H1 (cell line): ENCODE data around the gene CROCC. TPM values are rescaled to one million over a fixed set of nuclear protein-coding genes. Genes with fewer than 3 reads are reported as not detected.

Source experiments
- CTCF ChIA-PET: fragments of 300-600 bp; sonication (Branson Sonifier 250); formaldehyde crosslinking; loops from one replicate; lab custom pipeline; 2021; ENCODE audit not compliant: partially characterized antibody; lab: Charles Lee
- POLR2A ChIA-PET: fragments of 300-600 bp; sonication (Branson Sonifier 250); formaldehyde crosslinking; loops from one replicate; lab custom pipeline; 2021; ENCODE audit warnings: inconsistent platforms; ENCODE audit not compliant: partially characterized antibody; lab: Charles Lee
- DNase-seq, 2 experiments: peaks; one replicate each; pipeline versions ENCODE4 v3.0.0 to v3.0.0-alpha.2; 2010 to 2022; ENCODE audit warnings: low spot score in 2 of 2, low read depth in 1 of 2, mixed read lengths in 1 of 2
- FAIRE-seq: peaks from 2 replicates; lab custom pipeline; 2011; peaks lifted over from hg19 to GRCh38; lab: Jason Lieb, UNC
- H2AFZ ChIP-seq: 2 replicates; pipeline ENCODE4 v1.8.1; 2012; ENCODE audit warnings: low read length, inconsistent platforms
- H2AK5ac ChIP-seq: 2 replicates; pipeline ENCODE4 v1.6.1; 2013; ENCODE audit warnings: low read depth, low read length
- H2BK120ac ChIP-seq: replicated peaks from 2 replicates; pipeline ENCODE3; 2013; ENCODE audit warnings: low read depth, low read length, inconsistent platforms
- H2BK12ac ChIP-seq: 2 replicates; pipeline ENCODE4 v1.6.1; 2013; ENCODE audit warnings: low read depth, low read length
- H2BK15ac ChIP-seq: 2 replicates; pipeline ENCODE4 v1.6.1; 2013; ENCODE audit warnings: low read length
- H2BK20ac ChIP-seq: 2 replicates; pipeline ENCODE4 v1.6.1; 2013; ENCODE audit warnings: low read length
- H2BK5ac ChIP-seq: 2 replicates; pipeline ENCODE4 v1.6.1; 2013; ENCODE audit warnings: low read depth, low read length
- H3K14ac ChIP-seq: 2 replicates; pipeline ENCODE4 v1.6.1; 2013; ENCODE audit warnings: inconsistent platforms; ENCODE audit not compliant: insufficient read length
- H3K18ac ChIP-seq: 2 replicates; pipeline ENCODE4 v1.6.1; 2013; ENCODE audit warnings: low read length; ENCODE audit errors: extremely low read depth
- H3K23ac ChIP-seq: 2 replicates; pipeline ENCODE4 v1.6.1; 2013; ENCODE audit warnings: inconsistent platforms; ENCODE audit not compliant: insufficient read length
- H3K23me2 ChIP-seq: 2 replicates; pipeline ENCODE4 v1.6.1; 2013; ENCODE audit warnings: low read depth, low read length
- H3K27ac ChIP-seq: 2 replicates; pipeline ENCODE4 v1.6.1; 2011; ENCODE audit warnings: low read depth, low read length, inconsistent platforms
- H3K27me3 ChIP-seq, 4 experiments: replicated peaks in 1 of 4; 1 replicate in 1 of 4; 2 replicates in 3 of 4; pipeline versions ENCODE4 v1.6.1 to v1.8.1; 2011 to 2013; ENCODE audit warnings: low read length in 3 of 4, mild to moderate bottlenecking in 3 of 4, inconsistent platforms in 2 of 4, mixed read lengths in 2 of 4, moderate library complexity in 1 of 4; ENCODE audit not compliant: control insufficient read depth in 3 of 4, insufficient read depth in 3 of 4; ENCODE audit errors: extremely low read depth in 1 of 4
- H3K36me3 ChIP-seq, 4 experiments: 2 replicates each; pipeline versions ENCODE4 v1.6.1 to v1.8.1; 2011 to 2013; ENCODE audit warnings: mild to moderate bottlenecking in 4 of 4, low read length in 3 of 4, moderate library complexity in 2 of 4, control low read depth in 1 of 4, inconsistent platforms in 1 of 4; ENCODE audit not compliant: insufficient read depth in 4 of 4, control insufficient read depth in 2 of 4
- H3K4ac ChIP-seq: replicated peaks from 2 replicates; pipeline ENCODE3; 2013; ENCODE audit warnings: low read length, low read depth, mixed read lengths, inconsistent platforms; ENCODE audit not compliant: insufficient read length
- H3K4me1 ChIP-seq, 4 experiments: replicated peaks in 1 of 4; 1 replicate in 1 of 4; 2 replicates in 3 of 4; pipeline versions ENCODE4 v1.6.1 to v1.8.1; 2011 to 2013; ENCODE audit warnings: low read length in 3 of 4, inconsistent platforms in 2 of 4, mixed read lengths in 1 of 4; ENCODE audit not compliant: insufficient read depth in 4 of 4, control insufficient read depth in 3 of 4
- H3K4me2 ChIP-seq, 2 experiments: 2 replicates each; pipeline versions ENCODE4 v1.6.1 to v1.8.1; 2011 to 2013; ENCODE audit warnings: low read depth in 2 of 2, low read length in 2 of 2, control low read depth in 1 of 2, inconsistent platforms in 1 of 2, mild to moderate bottlenecking in 1 of 2; ENCODE audit not compliant: insufficient read depth in 1 of 2
- H3K4me3 ChIP-seq, 4 experiments: fragments of 200-600, 300-600 bp in 1 of 4; sonication (generic), shearing (Covaris generic), sonication (Bioruptor Twin) in 1 of 4; 2 replicates each; pipeline versions ENCODE4 v1.5.1 to v1.8.1; 2011 to 2016; ENCODE audit warnings: low read length in 4 of 4, low read depth in 3 of 4, control low read depth in 2 of 4, inconsistent platforms in 2 of 4, mild to moderate bottlenecking in 2 of 4, mixed read lengths in 1 of 4, moderate library complexity in 1 of 4; ENCODE audit not compliant: insufficient read depth in 2 of 4; ENCODE audit errors: extremely low read depth in 1 of 4
- H3K56ac ChIP-seq: replicated peaks from 2 replicates; pipeline ENCODE3; 2013; ENCODE audit warnings: low read depth, mild to moderate bottlenecking, mixed read lengths, low read length, inconsistent platforms; ENCODE audit not compliant: insufficient read length
- H3K79me1 ChIP-seq: 2 replicates; pipeline ENCODE4 v1.6.1; 2013; ENCODE audit warnings: low read depth, low read length, control low read depth
- H3K79me2 ChIP-seq, 2 experiments: 2 replicates each; pipeline versions ENCODE4 v1.6.1 to v1.8.1; 2012 to 2013; ENCODE audit warnings: low read length in 2 of 2, mild to moderate bottlenecking in 2 of 2, inconsistent platforms in 1 of 2; ENCODE audit not compliant: insufficient read depth in 2 of 2, control insufficient read depth in 1 of 2
- H3K9ac ChIP-seq, 4 experiments: replicated peaks in 1 of 4; 1 replicate in 1 of 4; 2 replicates in 3 of 4; pipeline versions ENCODE4 v1.6.1 to v1.8.1; 2011 to 2013; ENCODE audit warnings: low read depth in 3 of 4, low read length in 3 of 4, control low read depth in 2 of 4, mild to moderate bottlenecking in 2 of 4, moderate library complexity in 2 of 4, inconsistent platforms in 1 of 4; ENCODE audit errors: extremely low read depth in 1 of 4
- H3K9me3 ChIP-seq, 2 experiments: 2 replicates each; pipeline versions ENCODE4 v1.6.1 to v1.8.1; 2012 to 2013; ENCODE audit warnings: mild to moderate bottlenecking in 2 of 2, moderate library complexity in 2 of 2, control low read depth in 1 of 2, inconsistent platforms in 1 of 2, low read depth in 1 of 2, low read length in 1 of 2, mixed read lengths in 1 of 2; ENCODE audit not compliant: insufficient read depth in 2 of 2
- H4K20me1 ChIP-seq, 2 experiments: replicated peaks in 1 of 2; 2 replicates each; pipeline versions ENCODE3 to v1.8.1; 2011 to 2013; ENCODE audit warnings: inconsistent platforms in 2 of 2, low read length in 2 of 2, mild to moderate bottlenecking in 1 of 2; ENCODE audit not compliant: insufficient read depth in 2 of 2, control insufficient read depth in 1 of 2
- H4K5ac ChIP-seq: 2 replicates; pipeline ENCODE4 v1.6.1; 2013; ENCODE audit warnings: low read length, low read depth, mixed read lengths, inconsistent platforms; ENCODE audit not compliant: insufficient read length
- H4K8ac ChIP-seq: 2 replicates; pipeline ENCODE4 v1.8.0; 2013; ENCODE audit warnings: mild to moderate bottlenecking, moderate library complexity, low read length, inconsistent platforms; ENCODE audit not compliant: insufficient read depth; ENCODE audit errors: extremely low read depth
- H4K91ac ChIP-seq: replicated peaks from 2 replicates; pipeline ENCODE3; 2013; ENCODE audit warnings: low read length, mixed read lengths, inconsistent platforms; ENCODE audit not compliant: insufficient read length
- SP2 ChIP-seq: IDR thresholded peaks from 2 replicates; pipeline ENCODE4 v1.6.1; 2012; ENCODE audit warnings: mild to moderate bottlenecking, low read length, inconsistent platforms
- TAF7 ChIP-seq: optimal IDR thresholded peaks from 2 replicates; pipeline ENCODE3; 2011; ENCODE audit warnings: low read depth, mild to moderate bottlenecking, inconsistent platforms, low read length, moderate library complexity, borderline replicate concordance
- WGBS, 2 experiments: shearing (Covaris generic) in 1 of 2; methylation state at CpG; one replicate each; pipeline versions ENCODE4 v1.1.6 to v1.1.7; 2013 to 2015; ENCODE audit warnings: low lambda C conversion rate in 2 of 2, mixed read lengths in 2 of 2, inconsistent platforms in 1 of 2, low coverage in 1 of 2, missing lambda C conversion rate in 1 of 2; ENCODE audit not compliant: insufficient replicate concordance in 2 of 2, insufficient coverage in 1 of 2, insufficient read length in 1 of 2; ENCODE audit errors: extremely low coverage in 1 of 2, missing lambda C conversion rate in 1 of 2; 5-methylcytosine and 5-hydroxymethylcytosine counted together
- polyA plus RNA-seq, 7 experiments: library from polyadenylated mRNA; depleted of rRNA in 3 of 7; stranded (reverse) in 5 of 7; unstranded in 2 of 7; fragments of >200 nt in 5 of 7; fragments of 200-250 nt in 2 of 7; gene quantifications; 1 replicate in 5 of 7; 2 replicates in 1 of 7; 4 replicates in 1 of 7; pipeline versions ENCODE4 v1.2.1 to v1.2.3, GENCODE V29; 2011 to 2013; ENCODE audit warnings: missing spikeins in 2 of 7, mixed read lengths in 2 of 7
- total RNA-seq: library from RNA; stranded (reverse); fragmentation: NEBNext Ultra II Directional; extraction: Animal tissue kit (Norgen Biotek cat#: 25700); gene quantifications from 2 replicates; pipeline ENCODE4 v1.2.1, GENCODE V29; 2021

CROCC gene
- total and polyA plus RNA-seq, 2 of the 8 experiments (the other 6 are each of a cell fraction or from before 2014, with no cell fraction given): 12.1 to 39.5 TPM

DNA sequence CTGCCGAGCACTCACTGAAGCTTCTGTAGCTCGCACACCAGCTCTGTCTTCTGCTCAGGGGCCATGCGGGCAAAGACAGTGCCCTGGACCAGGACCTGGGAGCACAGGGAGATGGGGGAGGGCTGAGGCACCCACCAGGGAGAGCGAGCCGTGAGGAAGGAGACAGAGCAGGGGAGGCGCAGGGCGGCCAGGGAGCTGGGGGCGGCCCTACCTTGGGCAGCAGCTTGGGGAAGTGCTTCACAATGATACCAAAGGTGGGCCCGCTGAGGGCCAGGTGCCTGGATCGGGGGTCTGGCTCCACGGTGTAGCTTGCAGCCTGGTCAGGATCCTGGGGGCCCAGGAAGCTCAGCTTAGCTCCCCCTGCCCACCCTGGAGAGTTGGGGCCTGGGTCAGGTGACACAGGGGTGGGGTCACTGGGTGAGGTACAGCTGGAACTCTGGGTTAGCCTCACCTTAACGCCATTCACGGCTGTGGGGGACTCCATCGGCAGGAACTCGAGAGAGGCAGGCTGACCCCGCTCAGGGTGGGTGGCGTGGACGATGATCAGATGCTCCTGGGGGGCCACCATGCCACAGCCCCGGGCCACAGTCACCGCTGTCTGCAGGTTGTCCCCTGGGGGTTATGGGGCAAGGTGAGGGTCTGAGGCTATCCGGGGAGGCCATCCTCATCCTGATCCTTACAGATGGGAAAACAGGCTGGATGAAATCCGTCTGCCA is 68.1 kb downstream of the CROCC start:
- DNase-seq (no peak), FAIRE-seq (no peak)
- no peak overlapping the region for H3K4me3 ChIP-seq
- no peak overlapping the region for H3K9ac ChIP-seq
- peaks cover 0 to 2% of the 10 kb centered on the region in 2 experiments for H4K20me1 ChIP-seq
- H3K27me3 ChIP-seq: no peaks in the 10 kb centered on the region
- peaks cover 0 to 9% (median 4%) of the 10 kb centered on the region in 4 experiments; a peak in 3 of 8 replicates for H3K36me3 ChIP-seq
- no peak overlapping the region for H3K4me2 ChIP-seq
- no peaks in the 10 kb centered on the region for H3K79me2 ChIP-seq
- no peak overlapping the region for H2AK5ac ChIP-seq
- no peak overlapping the region for H3K56ac ChIP-seq
- peak overlapping the region; percentile 51; the same call in 1 of the 2 replicates for H4K8ac ChIP-seq
- no peak overlapping the region for H2BK15ac ChIP-seq
- H3K14ac ChIP-seq: no peak overlapping the region
- H2BK20ac ChIP-seq: no peak overlapping the region
- H4K5ac ChIP-seq: no peak overlapping the region
- no peak overlapping the region for H2BK12ac ChIP-seq
- no peak overlapping the region for H2BK120ac ChIP-seq
- ChIA-PET POLR2A (interaction anchor here (1.4 to 2.7 kb wide), 6 partner anchors 9 to 50 kb away, joined by 4 to 16 read pairs (median 8); partner anchors contain the start of gene MFAP2), CTCF (interaction anchor here (0.8 to 14.2 kb wide), 11 partner anchors 13 to 429 kb away, joined by 3 to 267 read pairs (median 3); no protein-coding TSS in a partner anchor)
- no peaks in the 10 kb centered on the region for H3K79me1 ChIP-seq
- TF ChIP-seq TAF7 (no peak), SP2 (no peak)
- H2AFZ ChIP-seq: no peak overlapping the region
- WGBS, 2 experiments: 93% methylated on average over 20 of the region's 22 CpGs; no CpG with 5 or more reads in 1 of the 2 experiments
- H2BK5ac ChIP-seq: no peak overlapping the region
- H3K23ac ChIP-seq: no peak overlapping the region
- no peak overlapping the region for H3K4ac ChIP-seq
- no peak overlapping the region for H3K18ac ChIP-seq
- H3K23me2 ChIP-seq: no peaks in the 10 kb centered on the region
- no peak overlapping the region for H4K91ac ChIP-seq
- peaks cover 0 to 3% (median 0%) of the 10 kb centered on the region in 4 experiments; a peak in 2 of 7 replicates for H3K4me1 ChIP-seq
- no peaks in the 10 kb centered on the region for H3K9me3 ChIP-seq
- no peak overlapping the region for H3K27ac ChIP-seq
